Frontal cortex (tissue), 4 donors: ENCODE data around the gene NOTCH1. TPM values are rescaled to one million over a fixed set of nuclear protein-coding genes. Genes with fewer than 3 reads are reported as not detected.

ENCODE experiments used
- DNase-seq, 2 donors: peaks; one replicate each; pipeline ENCODE4 v3.0.0; 2012; ENCODE audit warnings: low spot score in 2 of 2
- FAIRE-seq: peaks from 2 replicates; lab custom pipeline; 2012; peaks lifted over from hg19 to GRCh38; lab: Jason Lieb, UNC
- total RNA-seq: library from RNA; depleted of rRNA; stranded (reverse); fragments of >200 nt; gene quantifications from one replicate; pipeline ENCODE4 v1.2.3, GENCODE V29; 2014
- donor health status: control.
- donor health status: control.
- donor health status: control.

The NOTCH1 gene
- total RNA-seq, 1 donor from 2014 or later: 15.9 TPM

DNA sequence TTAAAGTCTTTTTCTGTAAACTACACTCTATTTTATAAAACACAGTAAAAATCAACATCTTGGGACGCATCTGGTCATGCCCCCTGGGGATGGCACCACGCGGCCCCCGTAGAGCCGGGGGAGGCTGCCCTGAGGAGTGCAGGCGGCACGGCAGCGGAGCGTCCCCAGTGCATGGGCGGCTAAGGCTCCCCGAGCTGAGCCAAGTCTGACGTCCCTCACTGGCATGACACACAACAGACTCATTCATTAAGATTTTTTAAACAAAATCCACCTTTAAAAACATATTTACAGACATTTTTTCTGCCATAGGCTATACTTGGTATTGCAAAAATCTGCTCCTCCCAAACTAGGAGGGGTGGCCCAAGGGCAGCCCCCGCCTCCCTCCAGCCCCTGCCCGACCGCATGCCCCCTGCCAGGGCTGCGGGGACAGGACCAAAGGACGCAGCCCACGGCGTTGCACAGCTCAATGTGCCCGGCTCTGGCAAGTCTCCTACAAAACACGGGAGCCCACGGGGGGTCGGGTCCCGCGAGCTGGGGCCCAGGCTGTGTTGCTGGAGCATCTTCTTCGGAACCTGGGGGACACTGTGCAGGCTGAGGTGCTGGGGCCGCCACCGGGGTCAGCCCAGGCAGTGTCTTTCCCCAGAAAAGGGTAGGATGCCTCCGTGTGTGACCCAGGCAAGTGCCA lies 51.2 kb downstream of the NOTCH1 start:
- DNase-seq: peak in 1 of 2 donors; percentile 81
- FAIRE-seq: no peak

DNA sequence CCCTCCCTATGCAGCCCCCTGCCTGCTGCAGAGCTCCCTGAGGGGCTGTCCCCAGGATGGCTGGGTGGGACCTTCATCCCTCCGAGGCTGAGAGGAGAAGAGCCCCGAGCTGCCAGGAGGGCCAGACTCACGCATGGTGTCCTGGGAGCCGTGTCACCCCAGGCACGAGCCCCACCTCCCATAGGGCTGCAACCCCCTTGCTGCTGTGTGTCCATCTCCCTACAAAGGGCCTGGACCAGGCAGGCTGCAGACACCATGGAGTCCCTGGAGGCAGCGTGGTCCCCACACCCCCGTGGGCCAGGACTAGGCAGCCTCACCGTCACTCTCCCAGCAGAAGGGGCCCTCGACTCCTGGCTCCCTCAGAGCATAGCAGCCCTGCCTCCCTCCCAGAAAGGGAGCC lies 51.8 kb downstream of the NOTCH1 start:
- FAIRE-seq (no peak), DNase-seq (no peak)

DNA sequence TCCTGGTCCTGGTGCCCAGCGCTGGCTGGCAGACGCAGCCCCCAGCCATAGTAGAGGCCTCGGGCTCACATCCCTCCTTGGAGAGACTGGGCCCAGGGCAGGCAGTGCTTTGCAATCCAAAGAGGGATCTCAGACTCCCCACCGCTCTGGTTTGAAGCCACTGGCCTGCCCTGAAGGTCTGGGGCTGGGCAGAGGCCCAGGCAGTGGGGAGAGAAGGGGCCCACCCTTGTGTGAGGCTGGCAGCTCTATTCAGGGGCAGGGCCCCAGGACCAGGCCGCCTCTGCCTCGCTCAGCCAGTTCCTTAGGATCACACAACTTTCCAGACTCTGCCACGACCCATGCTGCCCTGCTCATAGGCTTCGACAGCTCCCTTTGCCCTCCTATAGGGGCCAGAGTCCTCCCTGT lies 52.3 kb downstream of the NOTCH1 start:
- FAIRE-seq: no peak
- DNase-seq: no peak

DNA sequence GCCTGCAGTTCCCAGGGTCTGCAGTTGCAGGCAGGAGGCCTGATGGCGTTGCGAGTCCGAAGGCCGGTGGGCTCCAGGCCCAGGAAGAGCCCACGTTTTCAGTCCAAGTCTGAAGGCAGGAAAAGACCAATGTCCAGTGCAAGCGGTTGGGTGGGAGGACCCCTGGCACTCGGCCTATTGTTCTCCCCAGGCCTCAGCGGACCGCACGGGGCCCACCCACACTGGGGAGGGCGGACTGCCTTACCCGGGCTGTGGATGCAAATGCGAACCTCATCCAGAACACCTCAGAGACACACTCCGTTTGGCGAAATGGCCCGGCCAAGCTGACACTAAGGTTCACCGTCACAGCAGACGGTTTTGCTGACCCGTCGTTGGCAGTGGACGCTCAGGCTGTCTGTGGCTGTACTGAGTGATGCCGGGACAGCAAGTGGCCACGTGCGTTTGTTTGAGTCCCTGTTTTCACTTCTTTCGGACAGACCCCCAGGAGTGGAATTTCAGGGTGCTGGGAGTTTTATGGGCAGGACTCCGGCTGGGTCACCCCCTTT lies 52.8 kb downstream of the NOTCH1 start:
- FAIRE-seq: no peak
- no peak for DNase-seq

DNA sequence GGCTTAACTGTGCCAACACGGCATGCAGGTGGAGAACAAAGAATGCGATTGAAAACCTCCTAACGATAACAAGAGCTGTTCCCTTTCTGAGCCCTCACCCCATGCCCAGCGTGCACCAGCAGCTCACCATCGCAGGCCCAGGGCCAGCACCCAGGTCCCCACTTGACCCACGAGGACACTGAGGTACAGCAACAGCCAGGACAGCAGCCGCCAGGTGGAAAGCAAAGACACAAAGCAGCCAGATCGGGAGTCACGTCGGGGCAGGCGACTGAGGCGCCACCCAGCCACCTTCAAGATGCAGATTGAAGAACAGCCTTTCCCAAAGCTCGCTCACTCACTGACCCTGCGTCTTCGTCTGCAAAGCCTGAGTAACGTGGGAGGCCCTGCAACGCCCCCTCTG lies 56.1 kb downstream of the NOTCH1 start:
- no peak for FAIRE-seq
- no peak for DNase-seq

DNA sequence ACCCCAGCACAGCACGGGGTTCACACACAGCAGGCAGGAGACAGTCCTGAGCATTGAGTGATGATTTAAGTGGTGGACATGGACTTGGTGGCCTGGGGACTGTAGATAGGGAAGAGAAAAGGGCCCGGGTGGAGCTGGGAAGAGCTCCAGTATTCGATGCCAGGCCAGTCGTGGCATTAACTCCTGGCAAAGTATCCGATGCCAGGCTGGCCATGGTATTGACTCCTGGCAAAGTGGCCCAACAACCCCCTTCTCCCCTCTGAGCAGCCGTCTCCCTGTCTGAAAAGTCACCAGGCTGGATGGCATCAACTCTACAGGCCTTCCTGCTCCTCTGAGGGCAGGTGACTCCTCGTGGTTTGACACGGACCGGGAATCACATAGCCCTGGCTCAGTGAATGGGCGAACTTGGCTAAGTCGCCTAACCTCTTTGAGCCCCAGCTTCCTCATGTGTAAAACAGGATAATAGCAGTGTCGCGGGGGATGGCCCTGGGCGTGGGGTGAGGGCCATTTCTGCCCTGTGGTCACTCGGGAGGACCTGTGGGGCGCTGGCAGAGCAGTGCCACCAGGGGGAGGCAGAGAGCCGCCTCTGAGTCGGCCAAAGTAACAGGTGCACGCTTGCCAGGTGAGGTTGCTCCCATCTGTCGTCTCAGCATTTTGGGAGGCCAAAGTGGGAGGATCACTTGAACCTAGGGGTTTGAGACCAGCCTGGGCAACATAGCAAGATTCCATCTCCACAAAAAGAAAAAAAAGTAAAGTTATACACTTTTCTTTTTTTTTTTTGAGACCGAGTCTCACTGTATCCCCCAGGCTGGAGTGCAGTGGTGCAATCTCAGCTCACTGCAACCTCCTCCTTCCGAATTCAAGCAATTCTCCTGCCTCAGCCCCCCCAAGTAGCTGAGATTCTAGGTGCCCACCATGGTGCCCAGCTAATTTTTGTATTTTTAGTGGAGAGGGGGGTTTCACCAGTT lies 57.3 kb downstream of the NOTCH1 start:
- DNase-seq (peak in 1 of 2 donors; percentile 73), FAIRE-seq (no peak)

DNA sequence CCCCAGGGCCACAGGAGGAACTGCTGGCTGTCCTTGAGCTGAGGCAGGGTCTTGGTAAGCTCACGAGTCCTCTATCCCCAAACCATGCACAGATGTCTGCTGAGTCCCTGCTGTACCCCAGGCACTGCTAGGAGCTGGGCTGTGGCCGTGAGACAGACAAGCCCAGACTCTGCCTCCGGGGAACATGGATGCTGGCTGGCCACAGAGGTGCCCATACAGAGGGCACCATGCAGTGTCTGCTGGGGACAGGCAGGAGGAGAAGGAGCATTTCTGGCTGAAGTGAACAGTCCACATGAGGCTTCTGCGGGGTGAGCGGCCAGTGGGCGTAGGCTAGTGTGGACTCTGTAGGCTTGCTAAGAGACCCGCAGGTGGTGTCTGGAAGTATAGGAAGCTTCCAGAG lies 58.2 kb downstream of the NOTCH1 start:
- no peak for FAIRE-seq
- no peak for DNase-seq

DNA sequence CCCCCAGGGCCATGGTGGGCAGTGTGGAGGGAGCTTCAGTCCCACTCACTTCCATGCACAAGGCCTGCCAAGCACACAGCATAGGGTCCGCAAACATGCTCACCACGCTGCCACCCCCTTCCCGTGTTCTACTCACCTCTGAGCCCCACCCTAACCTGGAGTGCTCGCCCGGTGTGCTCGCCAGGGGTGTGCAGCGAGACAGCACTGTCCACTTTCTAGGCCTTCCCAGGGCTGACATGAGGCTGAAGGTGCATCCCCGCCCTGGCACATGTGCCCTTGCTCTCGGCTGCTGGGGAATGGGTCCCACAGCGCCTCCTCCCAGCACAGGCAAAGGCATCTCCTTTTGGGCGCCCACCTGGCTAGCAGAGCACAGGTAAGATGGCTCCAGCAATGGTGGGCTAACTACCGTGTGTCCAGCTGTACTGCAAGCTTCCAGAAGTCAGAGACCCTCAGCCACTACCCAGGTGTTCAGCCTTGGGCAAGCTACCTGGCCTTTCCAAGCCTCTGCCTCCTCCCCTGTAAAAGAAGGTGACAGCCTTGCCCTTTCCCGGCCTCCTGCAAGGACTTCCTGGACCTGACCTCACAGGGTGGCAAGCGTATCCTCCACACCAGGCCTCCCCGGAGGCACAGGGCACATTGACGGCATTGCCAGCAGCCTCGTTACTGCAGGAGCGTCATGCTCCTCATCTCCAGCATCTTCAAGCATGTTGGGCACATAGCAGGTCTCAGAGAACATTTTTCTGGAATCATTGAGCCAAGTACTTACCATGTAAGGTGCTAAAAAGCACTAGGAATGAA lies 58.8 kb downstream of the NOTCH1 start:
- DNase-seq (no peak), FAIRE-seq (no peak)

DNA sequence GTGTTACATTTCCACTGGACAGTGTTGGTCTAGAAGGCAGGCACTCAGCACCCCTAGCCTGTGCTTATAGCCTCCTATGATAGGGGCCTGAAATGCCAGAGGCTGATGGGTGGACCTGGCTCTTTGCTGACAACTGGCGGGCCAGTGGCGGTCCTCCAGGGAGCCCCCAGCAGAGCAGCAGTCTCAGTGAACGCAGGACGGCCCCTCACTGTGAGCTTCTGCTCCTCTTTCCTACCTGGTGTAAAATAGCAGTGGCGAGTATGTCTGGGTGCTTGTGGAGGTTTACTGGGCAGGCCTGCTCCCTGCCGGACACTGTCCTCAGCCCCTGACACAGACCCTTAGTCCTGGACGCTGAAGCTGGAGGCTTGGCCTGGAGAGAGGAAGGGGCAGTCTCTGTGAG lies 59.7 kb downstream of the NOTCH1 start:
- FAIRE-seq: no peak
- DNase-seq: no peak

DNA sequence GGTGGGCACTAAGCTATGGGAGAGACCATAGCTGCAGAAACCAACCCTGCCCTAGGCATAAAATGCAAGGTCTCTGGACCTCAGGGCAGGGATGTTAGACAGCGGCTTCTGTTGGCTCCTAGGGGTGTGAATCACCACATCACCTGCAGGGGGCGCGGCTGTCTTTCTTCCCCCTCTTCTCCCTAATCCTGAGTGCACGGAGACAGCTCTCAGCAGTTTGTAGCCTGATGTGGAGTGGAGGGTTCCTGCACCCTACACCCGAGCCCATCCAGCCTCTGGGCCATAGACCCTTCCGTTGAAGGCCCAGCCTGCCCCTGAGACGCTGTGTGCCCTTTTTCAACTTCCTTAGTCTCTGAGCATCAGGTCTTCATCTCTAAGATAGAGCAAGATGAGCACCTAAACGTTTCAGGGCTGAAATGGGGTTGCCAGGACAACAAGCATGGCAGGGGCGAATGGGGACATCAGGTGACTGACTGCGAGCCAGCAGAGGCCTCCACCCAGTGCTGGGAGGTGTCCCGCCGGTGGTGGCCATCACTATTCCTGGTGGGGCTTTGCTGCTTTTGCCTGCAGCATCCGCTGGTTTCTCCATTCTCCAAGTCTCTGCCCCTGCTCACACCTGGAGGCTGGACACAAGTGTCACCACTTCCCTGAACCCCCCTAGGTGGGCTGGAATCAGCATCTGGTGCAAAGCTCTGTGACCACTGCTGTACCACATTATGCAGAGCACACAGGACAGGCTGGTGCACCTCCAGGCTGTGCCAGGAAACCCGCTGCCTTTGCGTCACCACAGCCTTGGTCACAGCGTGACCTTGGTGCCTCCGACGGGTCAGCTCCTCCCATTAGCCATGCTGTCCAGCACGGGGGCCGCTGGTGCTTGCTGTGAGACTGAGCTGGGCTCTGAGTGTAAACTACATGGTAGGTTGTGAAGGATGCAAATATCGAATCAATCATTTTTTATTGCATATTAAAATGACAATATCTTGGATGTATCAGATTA lies 60.5 kb downstream of the NOTCH1 start:
- DNase-seq (no peak), FAIRE-seq (no peak)

DNA sequence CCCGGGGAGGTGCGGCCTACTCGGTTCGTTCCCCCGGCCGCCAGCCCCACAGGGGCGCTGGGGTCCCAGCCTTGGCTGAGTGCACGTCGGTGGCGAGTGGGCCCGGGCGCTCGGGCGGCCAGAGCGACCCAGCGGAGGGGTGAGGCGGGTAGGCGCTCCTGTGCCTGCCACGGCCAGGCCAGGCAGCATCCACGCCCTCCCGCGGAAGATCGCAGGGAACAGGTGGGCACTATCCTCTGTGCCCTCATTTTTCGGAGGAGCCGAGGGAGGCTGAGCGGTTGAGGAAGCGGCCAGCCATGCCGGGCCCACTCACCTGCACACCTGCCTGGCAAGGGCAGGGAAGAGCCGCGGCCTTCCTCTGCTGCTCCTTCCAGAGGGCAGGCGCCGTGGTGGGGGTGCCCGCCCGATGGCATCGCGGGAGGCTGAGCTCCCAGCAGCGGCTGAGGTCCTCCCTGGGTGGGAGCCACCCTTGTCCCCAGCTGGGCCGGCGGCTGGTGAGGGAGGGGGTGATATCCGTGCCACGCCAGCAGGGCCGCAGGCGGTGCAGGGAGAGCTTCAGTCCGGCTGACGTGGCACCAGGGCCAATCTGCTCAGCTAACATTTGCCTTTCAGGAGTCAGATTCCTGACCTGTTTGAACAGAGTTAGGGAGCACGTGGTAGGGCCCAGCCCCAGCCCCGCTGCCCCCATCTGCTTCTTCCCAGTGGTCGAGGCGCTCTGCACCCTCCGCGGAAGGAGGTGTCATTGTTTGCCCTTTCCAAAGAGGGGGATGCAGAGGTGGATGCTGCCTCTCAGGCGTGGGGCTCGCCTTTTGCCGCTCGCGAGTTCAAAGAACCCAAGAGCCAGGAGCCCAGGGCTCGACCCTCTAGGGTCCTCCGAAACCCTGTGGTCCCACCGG lies 61.4 kb downstream of the NOTCH1 start:
- no peak for DNase-seq
- FAIRE-seq: no peak

DNA sequence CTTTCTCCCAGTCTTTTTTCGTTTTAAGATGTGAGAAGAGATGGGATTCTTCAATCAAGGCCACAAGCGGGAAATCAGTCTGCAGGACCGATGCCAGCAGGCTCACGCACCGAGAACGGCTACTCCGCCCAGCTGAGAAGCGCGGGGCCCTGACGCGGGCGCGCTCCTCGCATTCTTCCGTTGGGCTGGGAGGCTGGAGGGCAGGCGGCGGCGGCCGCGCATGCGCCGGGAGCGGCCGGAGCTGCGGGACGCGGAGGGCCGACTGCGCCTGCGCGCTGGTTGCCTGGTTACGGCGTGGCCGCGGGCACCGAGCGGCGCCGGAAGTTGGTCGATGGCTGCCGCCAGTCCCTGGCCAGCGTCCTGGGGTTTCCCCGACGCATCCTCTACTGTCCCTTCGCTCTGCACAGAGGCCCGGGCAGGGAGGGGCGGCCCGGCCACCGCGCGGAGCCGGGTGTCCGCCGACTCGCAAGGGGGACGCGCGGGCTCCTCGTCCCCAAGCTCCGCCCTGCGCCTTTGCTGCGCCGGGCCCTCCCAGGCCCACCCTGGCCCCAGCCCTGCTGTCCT lies 62.2 kb downstream of the NOTCH1 start:
- FAIRE-seq (no peak), DNase-seq (peak; percentile 87 to 91)

DNA sequence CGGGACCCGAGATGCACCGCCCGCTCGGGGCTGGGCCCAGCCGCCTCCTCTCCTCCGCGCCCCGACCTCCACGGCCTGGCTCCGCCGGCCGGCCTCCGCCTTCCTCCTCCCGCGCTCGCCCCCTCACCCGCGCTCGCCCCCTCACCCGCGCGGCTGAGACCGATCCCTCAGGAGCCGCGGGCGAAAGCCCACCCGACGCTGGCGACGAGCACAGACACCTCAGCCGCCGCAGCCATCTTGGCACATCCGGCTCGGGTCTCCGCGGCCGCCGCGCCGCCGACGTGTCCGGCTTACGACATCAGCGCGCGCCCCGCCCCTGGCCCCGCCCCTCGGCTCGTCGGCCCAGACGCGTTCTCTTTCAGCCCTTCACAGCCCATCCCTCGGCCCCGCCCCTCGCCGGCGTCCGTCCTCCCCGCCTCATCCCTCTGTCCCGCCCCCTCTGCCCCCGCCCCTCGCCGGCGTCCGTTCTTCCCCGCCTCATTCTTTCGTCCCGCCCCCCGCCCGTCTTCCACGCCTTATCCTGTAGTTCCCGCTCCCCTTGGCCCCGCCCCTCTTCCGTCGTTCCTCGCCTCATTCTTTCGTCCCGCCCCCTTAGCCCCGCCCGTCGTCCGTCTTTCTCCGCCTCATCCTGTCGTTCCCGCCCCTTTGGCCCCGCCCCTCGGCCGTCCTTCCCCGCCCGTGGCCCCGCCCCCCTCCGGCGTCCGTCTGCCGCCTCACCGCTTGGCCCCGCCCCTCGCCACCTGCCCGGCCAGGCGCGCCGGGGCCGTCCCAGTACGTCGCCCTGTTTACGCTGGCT lies 62.9 kb downstream of the NOTCH1 start, which contains the start of gene SEC16A:
Gene SEC16A, minus strand, starts transcription at position 248 of the 796 bp plus-strand sequence. CDS start 5,425 bp downstream, outside the sequence.
- FAIRE-seq (no peak), DNase-seq (peak; percentile 96 to 98)

DNA sequence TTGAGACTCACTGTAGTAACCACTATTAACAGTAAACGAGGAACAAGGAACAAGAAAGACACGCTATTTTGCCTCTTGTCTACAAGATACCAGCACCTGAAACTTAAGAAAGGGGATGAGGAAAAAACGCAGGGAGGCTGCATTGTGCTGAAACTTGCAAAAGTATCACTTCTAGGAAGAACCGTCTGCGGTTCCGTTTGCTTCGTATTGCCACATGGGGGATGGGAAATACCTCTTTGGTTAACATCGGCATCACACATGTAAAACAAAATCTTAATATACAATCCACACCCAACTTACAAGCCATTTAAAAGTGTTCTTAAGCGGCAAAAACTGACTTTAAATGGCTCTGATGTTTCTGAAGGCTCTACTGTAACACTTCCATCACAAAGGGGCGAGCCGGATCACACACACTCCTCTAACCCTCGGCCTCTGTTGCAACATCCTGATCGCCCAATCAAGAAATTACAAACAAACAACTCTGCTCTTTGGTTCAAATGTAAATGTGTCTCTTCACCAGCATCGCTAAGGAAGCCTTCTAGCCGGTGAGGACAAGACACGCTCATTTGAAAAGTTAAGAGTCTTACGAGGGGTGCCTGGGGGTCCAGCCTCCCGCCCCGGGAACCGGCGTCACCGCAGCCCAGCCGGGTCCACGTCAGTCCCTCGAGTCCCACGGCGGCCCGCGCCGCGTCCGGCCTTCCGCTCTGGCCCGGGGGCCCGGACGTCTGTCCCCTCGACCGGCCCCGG lies 63.6 kb downstream of the NOTCH1 start:
- DNase-seq: no peak
- FAIRE-seq: no peak

DNA sequence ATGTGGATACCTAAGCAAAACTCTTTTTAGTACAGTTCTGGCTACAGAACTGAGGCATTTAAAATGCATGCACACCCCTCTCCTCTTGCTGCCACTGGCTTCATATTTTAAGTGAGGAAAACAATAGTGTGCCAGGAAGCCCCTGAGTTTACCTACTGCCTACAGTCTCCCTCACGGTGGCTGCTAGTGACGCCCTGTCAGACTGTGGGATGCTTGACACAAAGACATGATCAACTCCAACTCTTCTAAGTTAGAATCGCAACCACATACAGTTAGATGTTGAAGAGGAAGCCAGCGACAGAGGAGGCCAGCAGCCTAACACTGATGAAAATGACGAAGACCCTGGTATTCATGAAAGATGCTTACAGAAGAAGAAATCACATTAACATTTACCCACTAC lies 64.3 kb downstream of the NOTCH1 start:
- FAIRE-seq (no peak), DNase-seq (no peak)
